K562 (cell line): ENCODE results near the gene SPDEF. TPM values are rescaled to one million over a fixed set of nuclear protein-coding genes. Genes with fewer than 3 reads are reported as not detected.

Experiments used
- ATAC-seq: fragments of 200-7000 bp; cut with Tn5 transposase; 3 replicates; pipeline ENCODE4 v1.9.1; 2020; ENCODE audit warnings: moderate library complexity
- BruUV-seq: library from RNA; stranded (reverse); fragments of 400-500 nt; replicated peaks from 2 replicates; lab custom pipeline; 2021; lab: Mats Ljungman, UMichigan
- CTCF ChIA-PET: fragments of 300-600 bp; formaldehyde crosslinking; extraction: SDS; loops from one replicate; lab custom pipeline; 2021; ENCODE audit warnings: low intra/inter-chr PET ratio; lab: Yijun Ruan, JAX
- POLR2A ChIA-PET: fragments of 300-600, 350-650 bp; sonication (Branson Sonifier 250); formaldehyde crosslinking; extraction: SDS; loops from one replicate; lab custom pipeline; 2021; ENCODE audit warnings: antibody characterized with exemption, inconsistent platforms; lab: Yijun Ruan, JAX
- DNase-seq, 4 experiments: peaks; one replicate each; pipeline versions ENCODE4 v3.0.0 to v3.0.0-alpha.2; 2011 to 2018; ENCODE audit warnings: low spot score in 3 of 4, mixed read lengths in 3 of 4; ENCODE audit errors: extremely low read depth in 1 of 4
- FAIRE-seq: peaks from 2 replicates; lab custom pipeline; 2011; peaks lifted over from hg19 to GRCh38; lab: Jason Lieb, UNC
- H2AFZ ChIP-seq: 2 replicates; pipeline ENCODE4 v1.6.0; 2011; ENCODE audit warnings: low read depth, low read length, control low read depth, inconsistent platforms
- H3K27ac ChIP-seq: fragments of 200-600 bp; 3 replicates; pipeline ENCODE4 v1.8.0; 2011; ENCODE audit warnings: low read depth, mild to moderate bottlenecking, control low read depth, inconsistent platforms, low read length, moderate library complexity, mixed read lengths; ENCODE audit errors: extremely low read depth
- H3K27me3 ChIP-seq, 2 experiments: fragments of 300-600 bp in 1 of 2; 2 replicates in 1 of 2; 3 replicates in 1 of 2; pipeline versions ENCODE4 v1.6.0 to v1.8.0; 2011; ENCODE audit warnings: inconsistent platforms in 2 of 2, low read length in 2 of 2, mild to moderate bottlenecking in 1 of 2, mixed read lengths in 1 of 2, moderate library complexity in 1 of 2; ENCODE audit not compliant: control insufficient read depth in 2 of 2, insufficient read depth in 2 of 2
- H3K36me3 ChIP-seq: fragments of 300-600 bp; 3 replicates; pipeline ENCODE4 v1.8.0; 2011; ENCODE audit warnings: mild to moderate bottlenecking, low read length, inconsistent platforms; ENCODE audit not compliant: control insufficient read depth, insufficient read depth
- H3K4me1 ChIP-seq, 2 experiments: fragments of 200-600 bp in 1 of 2; replicated peaks in 1 of 2; 2 replicates in 1 of 2; 3 replicates in 1 of 2; pipeline versions ENCODE4 v1.5.1 to v1.8.0; 2011; ENCODE audit warnings: inconsistent platforms in 2 of 2, low read length in 2 of 2, mild to moderate bottlenecking in 1 of 2, mixed read lengths in 1 of 2, moderate library complexity in 1 of 2; ENCODE audit not compliant: control insufficient read depth in 2 of 2, insufficient read depth in 2 of 2
- H3K4me2 ChIP-seq: 2 replicates; pipeline ENCODE4 v1.6.1; 2011; ENCODE audit warnings: low read length, control low read depth, inconsistent platforms, mixed read lengths; ENCODE audit not compliant: insufficient read depth
- H3K4me3 ChIP-seq: fragments of 200-600 bp; sonication (generic), shearing (Covaris generic); 2 replicates; pipeline ENCODE4 v1.5.1; 2016; ENCODE audit warnings: control low read depth, inconsistent platforms
- H3K79me2 ChIP-seq: fragments of 200-600 bp; 3 replicates; pipeline ENCODE4 v1.8.0; 2011; ENCODE audit warnings: low read length, inconsistent platforms; ENCODE audit not compliant: control insufficient read depth, insufficient read depth
- H3K9ac ChIP-seq, 2 experiments: 2 replicates each; pipeline versions ENCODE4 v1.6.0 to v1.6.1; 2011; ENCODE audit warnings: low read depth in 2 of 2, low read length in 2 of 2, control low read depth in 1 of 2, inconsistent platforms in 1 of 2, mild to moderate bottlenecking in 1 of 2, mixed read lengths in 1 of 2; ENCODE audit not compliant: insufficient read depth in 1 of 2
- H3K9me1 ChIP-seq: one replicate; pipeline ENCODE4 v1.6.0; 2011; ENCODE audit warnings: inconsistent platforms, mild to moderate bottlenecking, low read length, moderate library complexity; ENCODE audit not compliant: control insufficient read depth, insufficient read depth
- H3K9me3 ChIP-seq: replicated peaks from 2 replicates; pipeline ENCODE4 v1.5.1; 2011; ENCODE audit warnings: low read depth, low read length, inconsistent platforms; ENCODE audit not compliant: control insufficient read depth, insufficient read depth
- H4K20me1 ChIP-seq: replicated peaks from 2 replicates; pipeline ENCODE4 v1.6.1; 2011; ENCODE audit warnings: low read length, inconsistent platforms, mixed read lengths; ENCODE audit not compliant: control insufficient read depth, insufficient read depth
- LCOR ChIP-seq: sonication (generic); formaldehyde crosslinking; IDR thresholded peaks from 2 replicates; pipeline ENCODE4 v1.8.0; 2022; ENCODE audit warnings: mild to moderate bottlenecking, missing genetic modification reagents
- POLR2A ChIP-seq: fragments of 450-650 bp; conservative IDR thresholded peaks from 2 replicates; pipeline ENCODE4 v1.6.1; 2016
- SUPT5H ChIP-seq: fragments of 450-650 bp; IDR thresholded peaks from 2 replicates; pipeline ENCODE4 v1.6.1; 2016
- WGBS: fragments of 100-300 bp; shearing (Covaris generic); methylation state at CpG from one replicate; pipeline ENCODE4 v1.1.6; 2016; ENCODE audit warnings: low coverage, mixed read lengths; ENCODE audit not compliant: insufficient coverage; ENCODE audit errors: missing lambda C conversion rate; 5-methylcytosine and 5-hydroxymethylcytosine counted together
- in situ Hi-C: fragments of 300-500 bp; cut with MboI; formaldehyde crosslinking; loops from 4 replicates; pipeline ENCODE4 v1.15.0; 2018; ENCODE audit warnings: inconsistent platforms, mixed read lengths
- intact Hi-C: fragments of 100-400 bp; cut with micrococcal nuclease; formaldehyde crosslinking; loops from 2 replicates; pipeline ENCODE4 v1.14.2; 2022
- polyA plus RNA-seq, 8 experiments: library from polyadenylated mRNA; depleted of rRNA in 4 of 8; stranded (reverse) in 5 of 8; unstranded in 3 of 8; fragments of >200 nt; fragmentation: Nextera tagmentation in 2 of 8; fragmentation: Illumina TruSeq in 1 of 8; extraction: Ambion mirVana in 2 of 8; extraction: Trizol in 1 of 8; gene quantifications; 2 replicates each; pipeline versions ENCODE4 v1.2.1 to v1.2.3, GENCODE V29; 2011 to 2014; ENCODE audit warnings: inconsistent platforms in 1 of 8, missing spikeins in 1 of 8
- total RNA-seq, 7 experiments: library from RNA; depleted of rRNA in 6 of 7; stranded (reverse); fragments of >200 nt in 6 of 7; fragmentation: Illumina TruSeq in 2 of 7; extraction: Trizol in 2 of 7; gene quantifications; 2 replicates each; pipeline versions ENCODE4 v1.2.1 to v1.2.3, GENCODE V29; 2011 to 2021; ENCODE audit warnings: low replicate concordance in 1 of 7

The SPDEF gene
- total and polyA plus RNA-seq, 9 of the 15 experiments (the other 6 are each of a cell fraction or from before 2014, with no cell fraction given): 0.04 to 0.12 (median 0.11) TPM; not detected in 5

DNA sequence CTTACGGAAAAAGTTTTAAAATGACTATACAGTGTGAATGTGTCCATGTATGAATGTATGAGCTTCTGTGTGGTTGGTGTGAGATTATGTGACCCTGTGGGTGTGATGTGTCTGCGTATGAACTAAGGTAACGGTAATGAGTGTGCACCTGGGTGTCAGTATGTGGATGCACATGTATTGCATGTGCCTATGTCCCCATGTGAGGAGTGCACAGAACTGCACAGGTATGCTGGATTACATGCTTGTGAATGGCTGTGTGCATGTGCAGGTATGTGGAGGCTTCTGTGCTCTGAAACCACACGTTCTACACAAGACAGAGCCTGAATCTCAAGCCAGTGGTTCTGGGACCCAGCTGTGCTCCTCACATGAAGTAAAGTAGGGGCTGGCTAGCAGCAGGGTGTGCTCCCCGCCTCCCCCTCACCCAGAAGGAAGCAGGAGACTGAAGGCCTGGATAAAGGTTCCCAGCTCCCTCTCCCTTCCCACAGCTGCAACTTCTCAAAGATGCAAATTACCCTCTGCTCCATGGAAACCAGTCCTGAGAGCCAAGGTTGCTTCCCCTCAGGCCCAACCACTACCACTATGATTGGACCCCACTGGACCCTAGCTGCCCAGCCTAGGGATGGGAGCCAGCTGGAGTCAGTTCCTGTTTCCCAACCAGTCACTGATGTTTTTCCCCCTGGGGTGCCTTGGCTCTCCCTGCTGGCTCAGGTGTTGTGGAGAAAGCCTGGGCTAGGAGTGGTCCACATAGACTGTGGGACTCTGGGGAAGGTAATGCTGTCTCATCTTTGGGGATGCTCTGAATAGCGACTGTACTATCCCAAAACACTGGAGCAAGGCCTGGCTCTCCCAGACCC lies 24.8 kb upstream of the SPDEF start:
- TF ChIP-seq LCOR: no peak
- peak; percentile 33; the same call in 1 of the 2 replicates for TF ChIP-seq POLR2A
- TF ChIP-seq SUPT5H: peak; percentile 37; the same call in 1 of the 2 replicates
- Histone ChIP-seq H2AFZ (no peak overlapping the region), H3K9me3 (no peaks in the 10 kb centered on the region), H3K27ac (no peak overlapping the region), H3K79me2 (no peaks in the 10 kb centered on the region), H3K9me1 (peaks cover 4% of the 10 kb centered on the region), H3K9ac (no peak overlapping the region), H4K20me1 (0 out of 2 replicates have a peak, but pooled peaks cover 12% of the 10 kb centered on the region), H3K4me3 (no peak overlapping the region), H3K4me2 (no peak overlapping the region), H3K4me1 (peaks cover 5 to 16% of the 10 kb centered on the region in 2 experiments; a peak in 4 of 5 replicates), H3K36me3 (peaks cover 3% of the 10 kb centered on the region; the same call in 1 of the 3 replicates), H3K27me3 (no peaks in the 10 kb centered on the region; a peak in 1 of 5 replicates)
- in situ Hi-C loops: no loop called here
- no peak for FAIRE-seq
- CTCF ChIA-PET: no interaction called here
- intact Hi-C loops: no loop called here
- no TSS peak for BruUV-seq
- no peak for ATAC-seq
- no peak for DNase-seq
- POLR2A ChIA-PET: interaction anchor here (1.0 to 2.1 kb wide), 8 partner anchors 9 to 22 kb away, joined by 3 to 5 read pairs (median 4); no protein-coding TSS in a partner anchor
- WGBS: 72% methylated on average over 6 of the region's 6 CpGs
